A549 (cell line): ENCODE data around the gene KLHL29.
"Not testable (repeated sequence)": the region's sequence is repeated elsewhere in the genome, so short reads cannot be mapped to it uniquely, and the experiment has no call there.

Experiments
- CEBPB ChIP-seq, 2 experiments: fragments of >200 bp in 1 of 2; sonication (Bioruptor Twin) in 1 of 2; formaldehyde crosslinking in 1 of 2; IDR thresholded peaks; 2 replicates each; pipeline ENCODE4 v1.6.1; 2012 to 2016
- POLR2A ChIP-seq: IDR thresholded peaks from 2 replicates; pipeline ENCODE4 v1.6.1; 2012; ENCODE audit warnings: mild to moderate bottlenecking, low read length
- USF2 ChIP-seq: fragments of 450-650 bp; IDR thresholded peaks from 2 replicates; pipeline ENCODE4 v1.6.1; 2014; ENCODE audit warnings: antibody characterized with exemption
- TF ChIP-seq, protein P1 (sequence below): fragments of >200 bp; sonication (Bioruptor Twin); formaldehyde crosslinking; IDR thresholded peaks from 3 replicates; pipeline ENCODE4 v1.5.1; 2016

- TF ChIP-seq, protein P1, sequence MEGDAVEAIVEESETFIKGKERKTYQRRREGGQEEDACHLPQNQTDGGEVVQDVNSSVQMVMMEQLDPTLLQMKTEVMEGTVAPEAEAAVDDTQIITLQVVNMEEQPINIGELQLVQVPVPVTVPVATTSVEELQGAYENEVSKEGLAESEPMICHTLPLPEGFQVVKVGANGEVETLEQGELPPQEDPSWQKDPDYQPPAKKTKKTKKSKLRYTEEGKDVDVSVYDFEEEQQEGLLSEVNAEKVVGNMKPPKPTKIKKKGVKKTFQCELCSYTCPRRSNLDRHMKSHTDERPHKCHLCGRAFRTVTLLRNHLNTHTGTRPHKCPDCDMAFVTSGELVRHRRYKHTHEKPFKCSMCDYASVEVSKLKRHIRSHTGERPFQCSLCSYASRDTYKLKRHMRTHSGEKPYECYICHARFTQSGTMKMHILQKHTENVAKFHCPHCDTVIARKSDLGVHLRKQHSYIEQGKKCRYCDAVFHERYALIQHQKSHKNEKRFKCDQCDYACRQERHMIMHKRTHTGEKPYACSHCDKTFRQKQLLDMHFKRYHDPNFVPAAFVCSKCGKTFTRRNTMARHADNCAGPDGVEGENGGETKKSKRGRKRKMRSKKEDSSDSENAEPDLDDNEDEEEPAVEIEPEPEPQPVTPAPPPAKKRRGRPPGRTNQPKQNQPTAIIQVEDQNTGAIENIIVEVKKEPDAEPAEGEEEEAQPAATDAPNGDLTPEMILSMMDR, result not testable (repeated sequence)
- TF ChIP-seq POLR2A; CEBPB (IDR thresholded peaks at IDR 0.05); USF2: not testable (repeated sequence)
Measured at GRCh38 chr2:23391237-23391736, 6.3 kb downstream of the KLHL29 start.
